ENCODE measurements around the gene AKAIN1.
A peak's percentile ranks its signal among the peaks of the same experiment; 100 is the strongest.

AKAIN1 gene

GRCh38 chr18:5158587-5158986 is 38.5 kb downstream of the AKAIN1 start:
- no peak for DNase-seq

GRCh38 chr18:5158172-5158571 is 38.9 kb downstream of the AKAIN1 start:
- no peak for DNase-seq

GRCh38 chr18:5155907-5156287 is 41.2 kb downstream of the AKAIN1 start:
- DNase-seq, result no peak

- DNase-seq, result no peak
Measured at GRCh38 chr18:5155218-5155906, 41.7 kb downstream of the AKAIN1 start.

GRCh38 chr18:5152343-5153020 is 44.6 kb downstream of the AKAIN1 start:
- DNase-seq, result peak; percentile 61

GRCh38 chr18:5150894-5151293 is 46.2 kb downstream of the AKAIN1 start:
- no peak for DNase-seq

- DNase-seq, result no peak
Measured at GRCh38 chr18:5146093-5146492, 51.0 kb downstream of the AKAIN1 start.

GRCh38 chr18:5145168-5145825 is 51.8 kb downstream of the AKAIN1 start:
- DNase-seq, result no peak

- DNase-seq, result no peak
Measured at GRCh38 chr18:5144629-5145028, 52.4 kb downstream of the AKAIN1 start.

- DNase-seq, result no peak
Measured at GRCh38 chr18:5142859-5143258, 54.2 kb downstream of the AKAIN1 start.

- DNase-seq, result no peak
Measured at GRCh38 chr18:5142131-5142530, 54.9 kb downstream of the AKAIN1 start.

GRCh38 chr18:5137261-5137660 is 59.8 kb downstream of the AKAIN1 start:
- no peak for DNase-seq

GRCh38 chr18:5132987-5133386 is 64.1 kb downstream of the AKAIN1 start:
- no peak for DNase-seq

GRCh38 chr18:5122272-5122671 is 74.8 kb downstream of the AKAIN1 start:
- DNase-seq, result no peak

GRCh38 chr18:5110266-5110665 is 86.8 kb downstream of the AKAIN1 start:
- DNase-seq, result no peak

- peak; percentile 3 for DNase-seq
Measured at GRCh38 chr18:5107988-5108387, 89.1 kb downstream of the AKAIN1 start.

GRCh38 chr18:5106730-5107129 is 90.3 kb downstream of the AKAIN1 start:
- DNase-seq, result peak; percentile 18

- no peak for DNase-seq
Measured at GRCh38 chr18:5104246-5104645, 92.8 kb downstream of the AKAIN1 start.

GRCh38 chr18:5103693-5104092 is 93.4 kb downstream of the AKAIN1 start:
- DNase-seq, result no peak

- peak; percentile 9 for DNase-seq
Measured at GRCh38 chr18:5103286-5103685, 93.8 kb downstream of the AKAIN1 start.

GRCh38 chr18:5097116-5097703 is 99.8 kb downstream of the AKAIN1 start:
- DNase-seq, result no peak

GRCh38 chr18:5095239-5095638 is 101.8 kb downstream of the AKAIN1 start:
- peak; percentile 6 for DNase-seq

GRCh38 chr18:5093902-5094301 is 103.2 kb downstream of the AKAIN1 start:
- no peak for DNase-seq
